Stimulated activated CD4-positive, alpha-beta T cell treated with anti-CD3 and anti-CD28 coated beads, Interleukin-4, amount 100 ng/mL, for 48 hours (primary cell): ENCODE results near the gene SMTN.
"Not testable (repeated sequence)": the region's sequence is repeated elsewhere in the genome, so short reads cannot be mapped to it uniquely, and the experiment has no call there.

ENCODE experiments used
- DNase-seq, 2 donors: peaks; one replicate each; pipeline ENCODE4 v3.0.0-alpha.2; 2020; ENCODE audit warnings: low read depth in 2 of 2

The SMTN gene

GRCh38 chr22:31104869-31105268, 23.8 kb downstream of the SMTN start:
- DNase-seq, result no peak

GRCh38 chr22:31105282-31105929, 24.3 kb downstream of the SMTN start:
- no peak for DNase-seq

DNA sequence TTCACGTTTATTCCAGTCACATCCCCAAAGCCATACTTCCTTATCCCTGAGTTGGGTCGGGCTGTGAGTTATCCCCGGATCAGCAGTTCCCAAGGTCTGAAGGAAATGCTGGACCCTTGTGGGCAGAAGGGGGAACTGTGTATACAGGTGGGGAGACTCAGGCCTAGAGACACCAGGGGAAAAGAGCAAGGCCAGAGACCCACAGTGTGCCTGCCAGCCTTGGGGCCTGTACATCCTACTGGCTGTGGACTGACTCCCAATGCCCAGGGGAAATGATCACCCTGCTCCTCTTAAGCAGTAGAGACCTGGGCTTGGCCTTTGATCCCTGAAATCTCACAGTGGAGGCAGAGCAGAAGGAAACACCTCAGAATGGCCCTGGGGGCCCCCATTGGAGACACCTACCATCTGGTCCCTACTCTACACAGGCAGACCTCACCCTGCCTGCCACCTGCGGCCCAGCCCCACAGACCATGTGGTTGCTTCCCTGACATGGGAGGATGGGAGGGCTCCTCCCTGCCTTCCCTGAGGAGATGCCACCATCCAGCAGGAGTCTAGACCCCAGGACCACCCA, 25.0 kb downstream of the SMTN start:
- DNase-seq, result no peak

- DNase-seq, result no peak
These were observed 25.6 kb downstream of the SMTN start for GRCh38 chr22:31106731-31107177.

GRCh38 chr22:31107178-31107893, 26.2 kb downstream of the SMTN start, which contains the start of gene SELENOM:
SELENOM (minus strand) TSS chr22:31107568; CDS start chr22:31107505, 63 bp downstream.
- peak; percentile 77 to 90 for DNase-seq

GRCh38 chr22:31107894-31108218, 26.7 kb downstream of the SMTN start:
- no peak for DNase-seq

DNA sequence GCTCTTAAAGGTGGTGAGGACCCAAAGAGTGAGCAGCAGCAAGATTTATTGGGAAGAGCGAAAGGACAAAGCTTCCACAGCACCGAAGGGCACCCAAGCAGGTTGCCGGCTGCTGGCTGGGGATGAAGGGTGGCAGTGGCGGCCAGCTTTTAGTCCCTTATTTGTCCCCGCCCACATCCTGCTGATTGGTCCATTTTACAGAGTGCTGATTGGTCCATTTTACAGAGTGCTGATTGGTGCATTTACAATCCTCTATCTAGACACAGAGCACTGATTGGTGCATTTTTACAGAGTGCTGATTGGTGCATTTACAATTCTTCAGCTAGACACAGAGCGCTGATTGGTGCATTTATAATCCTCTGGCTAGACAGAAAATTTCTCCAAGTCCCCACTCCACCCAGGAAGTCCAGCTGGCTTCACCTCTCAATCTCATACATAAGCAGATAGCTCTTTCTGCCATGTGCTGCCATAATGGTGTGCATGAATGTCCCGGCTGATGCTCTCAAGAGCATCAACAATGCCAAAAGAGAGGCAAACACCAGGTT, 31.5 kb downstream of the SMTN start:
- DNase-seq, result not testable (repeated sequence)

DNA sequence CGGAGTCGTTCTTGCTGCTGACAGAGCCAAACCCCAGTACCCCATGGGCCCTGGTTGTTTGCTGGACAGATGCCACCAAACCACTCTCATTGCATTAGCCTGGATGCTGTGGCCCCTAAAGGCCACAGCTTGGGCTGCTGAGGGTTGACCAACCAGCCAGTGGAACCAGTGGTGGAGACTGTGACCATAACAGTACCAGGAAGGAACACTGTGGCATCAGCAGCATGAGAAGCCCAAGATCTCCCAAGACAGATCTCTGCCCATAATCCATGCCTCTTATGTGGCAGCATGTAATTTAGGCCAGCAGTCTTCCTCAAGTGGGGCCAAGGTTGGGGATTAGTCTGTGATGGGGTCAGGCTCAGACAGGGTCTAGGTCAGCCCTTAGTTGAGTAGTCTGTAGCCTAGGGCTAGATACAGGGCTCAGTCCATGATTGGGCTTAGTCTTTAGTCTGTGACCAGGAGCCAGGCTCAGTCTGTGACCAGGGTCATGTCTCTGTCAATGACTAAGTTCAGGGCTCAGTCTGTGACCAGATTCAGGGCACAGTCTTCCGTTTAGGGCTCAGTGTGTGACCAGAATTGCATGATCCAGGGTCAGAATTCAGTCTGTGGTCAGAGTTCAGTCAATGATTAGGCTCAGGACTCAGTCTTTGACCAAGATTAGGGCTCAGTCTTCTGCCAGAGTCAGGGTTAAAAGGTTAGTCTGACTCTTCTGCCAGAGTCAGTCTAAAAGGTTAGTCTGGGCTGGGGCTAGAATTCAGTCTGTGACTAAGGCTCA, 37.1 kb downstream of the SMTN start:
- no peak for DNase-seq

DNA sequence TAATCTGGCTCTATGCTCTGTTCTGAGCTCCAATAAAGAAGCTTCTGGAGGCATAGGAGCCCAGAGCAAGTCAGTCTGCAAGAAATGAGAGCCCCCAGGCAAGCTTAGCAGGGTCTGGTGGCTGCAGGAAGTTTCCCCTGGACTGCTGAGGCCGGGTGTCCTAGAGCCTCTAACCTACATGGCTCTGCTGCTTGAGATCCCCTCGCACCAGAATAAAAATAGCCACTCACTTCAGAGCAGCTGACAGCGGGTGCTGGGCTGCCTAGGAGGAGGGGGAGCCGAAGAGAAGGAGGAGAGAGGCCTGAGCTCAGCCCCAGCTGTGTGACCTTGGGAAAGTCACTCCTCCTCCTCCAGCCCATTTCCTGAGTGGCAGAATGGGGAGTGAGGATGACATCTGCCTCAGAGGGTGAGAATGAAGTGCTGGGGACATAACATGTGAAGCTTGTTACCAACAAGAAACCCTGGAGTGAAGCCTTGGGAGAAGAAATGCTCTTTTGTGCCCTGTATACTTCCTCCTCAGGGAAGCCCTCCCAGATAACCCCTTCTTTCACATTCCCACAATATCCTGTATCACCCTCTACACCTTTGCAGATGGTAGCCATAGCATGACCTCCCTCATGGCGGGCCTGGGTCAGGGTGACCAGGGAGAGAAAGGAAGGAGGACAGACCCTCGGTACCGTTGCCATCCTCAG, 38.1 kb downstream of the SMTN start:
- DNase-seq, result no peak

DNA sequence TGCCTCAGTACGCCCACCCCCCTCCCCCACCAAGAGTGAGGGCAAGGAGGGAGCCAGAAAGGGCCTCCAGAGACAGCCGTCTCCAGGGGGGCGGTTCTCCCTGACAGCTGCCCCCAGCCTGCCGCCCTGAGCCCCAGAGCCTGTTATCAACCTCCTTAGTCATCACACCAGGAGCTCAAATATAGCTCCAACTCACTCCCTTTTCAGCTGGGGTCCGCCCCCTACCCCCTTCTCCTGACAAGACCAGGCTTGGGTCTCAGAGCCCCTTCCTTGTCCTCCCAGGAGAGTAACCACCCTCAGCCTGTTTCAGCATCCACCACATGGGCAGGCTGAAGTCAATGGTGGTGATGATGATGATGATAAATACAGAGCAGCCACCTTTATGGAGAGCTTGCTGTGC, 39.1 kb downstream of the SMTN start:
- no peak for DNase-seq

DNA sequence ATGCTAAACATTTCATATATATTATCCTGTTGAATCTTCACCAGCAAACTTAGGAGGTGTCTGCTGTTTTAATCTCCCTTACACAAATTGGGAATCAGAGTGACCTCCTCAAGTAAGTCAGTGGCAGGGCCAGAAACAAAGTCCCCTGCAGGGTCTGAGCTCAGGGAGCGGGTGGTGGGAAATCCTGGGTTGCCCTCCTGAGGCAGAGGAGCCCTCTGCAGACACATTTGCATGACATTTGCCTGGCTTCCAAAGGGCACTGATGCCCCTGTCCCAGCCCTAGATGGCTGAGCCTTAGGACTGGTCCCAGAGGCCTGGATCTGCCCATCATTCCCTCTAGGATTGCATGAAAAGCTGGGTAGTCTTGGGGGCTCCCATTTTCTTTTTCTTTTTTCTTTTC, 39.5 kb downstream of the SMTN start:
- no peak for DNase-seq

- no peak for DNase-seq
These were observed 40.3 kb downstream of the SMTN start for GRCh38 chr22:31121403-31121802.

GRCh38 chr22:31122196-31122531, 41.0 kb downstream of the SMTN start:
- DNase-seq, result no peak

DNA sequence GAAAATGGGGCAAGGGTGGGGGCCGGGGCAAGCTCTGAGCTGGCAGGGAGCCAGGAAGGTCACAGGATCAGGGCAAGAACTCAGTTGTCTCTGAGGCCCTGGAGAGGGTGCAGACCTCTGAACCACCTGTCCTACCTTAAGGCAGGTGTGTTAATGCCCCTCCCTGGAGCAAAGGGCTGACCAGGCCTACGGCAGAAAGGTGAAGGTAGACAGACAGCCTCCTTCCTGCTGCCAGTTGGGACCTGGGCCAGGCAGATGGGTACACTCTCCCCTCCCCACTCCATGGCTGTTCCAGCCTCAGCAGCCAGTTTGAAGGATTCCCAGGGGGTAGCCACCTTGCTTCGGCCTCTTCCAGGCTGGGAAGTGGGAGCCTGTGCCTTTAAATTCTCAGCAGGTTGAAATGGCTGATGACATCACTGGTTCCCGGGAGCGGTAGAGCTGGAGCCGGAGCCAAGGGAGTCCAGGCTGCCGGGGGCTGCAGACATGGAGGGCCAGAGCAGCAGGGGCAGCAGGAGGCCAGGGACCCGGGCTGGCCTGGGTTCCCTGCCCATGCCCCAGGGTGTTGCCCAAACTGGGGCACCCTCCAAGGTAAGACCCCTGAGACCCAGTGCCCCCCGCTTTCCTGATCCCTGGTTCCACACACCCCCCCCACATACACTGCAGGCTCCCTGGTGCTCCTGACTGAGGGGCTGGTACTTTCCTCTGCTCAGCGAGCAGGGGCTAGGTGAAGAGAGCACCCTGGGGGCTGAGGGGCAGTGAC, 41.6 kb downstream of the SMTN start, which contains the start of gene INPP5J:
INPP5J (plus strand) TSS at position 435 of the 760 bp plus-strand sequence; CDS start at position 484, 49 bp downstream.
- DNase-seq, result no peak

DNA sequence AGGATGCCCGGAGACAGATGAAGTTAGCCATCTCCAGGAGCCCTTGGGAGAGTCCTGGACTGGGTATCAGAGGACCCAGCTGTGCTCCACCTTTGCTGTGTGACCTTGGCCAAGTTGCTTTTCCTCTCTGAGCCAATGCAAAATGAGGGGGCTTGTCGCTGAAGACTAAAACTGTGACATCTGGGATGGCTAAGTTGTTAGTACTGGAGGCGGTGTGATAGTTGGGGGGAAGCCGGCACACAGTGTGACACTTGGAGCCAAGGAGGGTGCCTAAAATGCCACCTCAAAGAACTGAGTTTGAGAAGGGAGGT, 42.1 kb downstream of the SMTN start:
- DNase-seq, result no peak

DNA sequence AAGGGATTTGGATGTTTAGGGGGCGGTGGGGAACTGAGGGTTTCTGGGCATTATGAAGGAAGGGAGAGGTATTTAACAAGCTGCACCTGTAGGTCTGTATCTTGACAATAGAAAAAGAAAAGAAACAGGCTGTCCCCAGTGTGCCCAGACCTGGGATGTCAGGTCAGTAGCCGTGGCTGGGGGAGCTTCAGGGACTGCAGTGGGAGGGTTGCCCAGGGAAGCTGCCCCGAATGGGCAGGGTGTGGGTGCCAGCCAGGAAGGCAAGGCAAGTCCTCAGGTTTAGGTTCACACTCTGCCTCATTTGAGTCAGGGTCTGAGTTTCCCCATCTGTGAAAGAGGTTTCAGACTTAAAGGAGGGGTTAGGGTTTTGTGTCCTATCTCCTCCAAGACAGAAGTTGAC, 43.2 kb downstream of the SMTN start:
- no peak for DNase-seq

- no peak for DNase-seq
These were observed 43.8 kb downstream of the SMTN start for GRCh38 chr22:31124811-31125465.

GRCh38 chr22:31125521-31126117, 44.5 kb downstream of the SMTN start:
- no peak for DNase-seq

GRCh38 chr22:31126128-31126868, 45.2 kb downstream of the SMTN start:
- DNase-seq, result no peak
